Stimulated activated CD4-positive, alpha-beta T cell treated with anti-CD3 and anti-CD28 coated beads, TNF-alpha, amount 100 ng/mL, for 48 hours (primary cell): ENCODE measurements around the gene SP1.
A peak's percentile ranks its signal among the peaks of the same experiment; 100 is the strongest.
"Not testable (repeated sequence)": the region's sequence is repeated elsewhere in the genome, so short reads cannot be mapped to it uniquely, and the experiment has no call there.

Experiments used
- DNase-seq, 3 donors: peaks; one replicate each; pipeline ENCODE4 v3.0.0-alpha.2; 2020; ENCODE audit warnings: low read depth in 3 of 3

SP1 gene

GRCh38 chr12:53358836-53359419, 21.0 kb upstream of the SP1 start:
- no peak for DNase-seq

GRCh38 chr12:53361638-53362037, 18.3 kb upstream of the SP1 start:
- not testable (repeated sequence) for DNase-seq

- no peak for DNase-seq
These were observed 14.6 kb upstream of the SP1 start for GRCh38 chr12:53365245-53365904.

GRCh38 chr12:53373554-53374133, 6.3 kb upstream of the SP1 start:
- DNase-seq: not testable (repeated sequence)

DNA sequence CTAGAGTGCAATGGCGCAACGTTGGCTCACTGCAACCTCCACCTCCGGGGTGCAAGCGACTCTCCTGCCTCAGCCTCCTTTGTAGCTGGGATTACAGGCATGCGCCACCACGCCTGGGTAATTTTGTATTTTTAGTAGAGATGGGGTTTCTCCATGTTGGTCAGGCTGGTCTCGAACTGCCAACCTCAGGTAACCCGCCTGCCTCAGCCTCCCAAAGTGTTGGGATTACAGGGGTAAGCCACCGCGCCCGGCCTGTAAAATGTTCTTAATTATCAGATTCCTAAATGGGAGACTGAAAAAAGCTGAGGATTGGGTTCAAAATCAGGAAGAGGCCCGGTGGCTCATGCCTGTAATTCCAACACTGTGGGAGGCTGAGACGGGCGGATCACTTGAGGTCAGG, 5.7 kb upstream of the SP1 start:
- not testable (repeated sequence) for DNase-seq

- no peak for DNase-seq
These were observed 3.2 kb upstream of the SP1 start for GRCh38 chr12:53376747-53377146.

DNA sequence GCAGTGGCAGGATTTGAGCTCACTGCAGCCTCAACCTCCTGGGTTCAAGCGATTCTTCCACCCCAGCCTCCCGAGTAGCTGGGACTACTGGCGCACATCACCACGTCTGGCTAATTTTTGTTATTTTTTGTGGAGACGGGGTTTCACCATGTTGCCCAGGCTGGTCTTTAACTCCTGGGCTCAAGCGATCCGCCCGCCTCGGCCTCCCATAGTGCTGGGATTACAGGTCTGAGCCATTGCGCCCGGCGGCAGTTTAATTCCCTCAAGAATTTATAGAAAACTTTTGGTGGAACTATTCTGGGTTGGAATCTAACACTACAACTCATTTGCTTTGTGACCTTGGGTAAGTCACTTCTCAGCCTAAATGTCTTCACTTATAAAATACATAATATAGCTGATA, 1.8 kb upstream of the SP1 start:
- no peak for DNase-seq

- DNase-seq: no peak
These were observed 1.1 kb upstream of the SP1 start for GRCh38 chr12:53378724-53379388.

GRCh38 chr12:53379389-53380103, 430 bp upstream of the SP1 start:
- peak; percentile 86 to 99 (median 98) for DNase-seq

DNA sequence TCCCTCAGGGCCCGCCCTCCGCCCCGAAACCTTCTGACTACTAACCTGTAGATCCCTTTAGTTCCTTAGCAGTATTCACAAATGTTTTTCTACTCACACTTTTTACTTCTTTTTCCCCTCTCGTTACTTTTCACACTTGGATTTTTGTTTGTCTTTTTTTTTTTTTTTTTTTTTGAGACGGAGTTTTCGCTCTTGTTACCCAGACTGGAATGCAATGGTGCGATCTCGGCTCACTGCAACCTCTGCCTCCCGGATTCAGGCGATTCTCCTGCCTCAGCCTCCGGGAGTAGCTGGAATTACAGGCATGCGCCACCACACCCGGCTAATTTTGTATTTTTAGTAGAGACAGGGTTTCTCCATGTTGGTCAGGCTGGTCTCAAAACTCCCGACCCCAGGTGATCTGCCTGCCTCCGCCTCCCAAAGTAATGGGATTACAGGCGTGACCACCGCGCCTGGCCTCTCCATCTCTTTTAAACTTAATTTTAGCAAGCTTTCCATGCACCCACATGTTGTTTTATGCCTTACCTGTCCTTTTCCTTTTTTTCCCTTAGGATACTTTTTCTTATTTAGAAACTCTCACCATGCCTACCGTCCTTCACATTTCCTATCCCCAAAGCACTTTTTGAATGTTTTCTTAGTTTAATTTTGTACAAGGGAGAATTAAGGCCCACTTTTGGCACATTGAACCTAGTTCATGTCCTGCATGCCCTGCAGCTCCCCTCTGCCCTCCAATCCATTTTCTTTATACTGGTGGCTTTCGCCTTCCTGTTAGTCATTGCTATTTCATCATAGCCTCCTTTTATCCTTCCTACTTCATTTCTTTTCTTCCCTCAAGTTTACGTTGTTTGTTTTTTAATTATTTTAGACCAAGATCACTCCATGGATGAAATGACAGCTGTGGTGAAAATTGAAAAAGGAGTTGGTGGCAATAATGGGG, 1.1 kb downstream of the SP1 start:
- DNase-seq: no peak

DNA sequence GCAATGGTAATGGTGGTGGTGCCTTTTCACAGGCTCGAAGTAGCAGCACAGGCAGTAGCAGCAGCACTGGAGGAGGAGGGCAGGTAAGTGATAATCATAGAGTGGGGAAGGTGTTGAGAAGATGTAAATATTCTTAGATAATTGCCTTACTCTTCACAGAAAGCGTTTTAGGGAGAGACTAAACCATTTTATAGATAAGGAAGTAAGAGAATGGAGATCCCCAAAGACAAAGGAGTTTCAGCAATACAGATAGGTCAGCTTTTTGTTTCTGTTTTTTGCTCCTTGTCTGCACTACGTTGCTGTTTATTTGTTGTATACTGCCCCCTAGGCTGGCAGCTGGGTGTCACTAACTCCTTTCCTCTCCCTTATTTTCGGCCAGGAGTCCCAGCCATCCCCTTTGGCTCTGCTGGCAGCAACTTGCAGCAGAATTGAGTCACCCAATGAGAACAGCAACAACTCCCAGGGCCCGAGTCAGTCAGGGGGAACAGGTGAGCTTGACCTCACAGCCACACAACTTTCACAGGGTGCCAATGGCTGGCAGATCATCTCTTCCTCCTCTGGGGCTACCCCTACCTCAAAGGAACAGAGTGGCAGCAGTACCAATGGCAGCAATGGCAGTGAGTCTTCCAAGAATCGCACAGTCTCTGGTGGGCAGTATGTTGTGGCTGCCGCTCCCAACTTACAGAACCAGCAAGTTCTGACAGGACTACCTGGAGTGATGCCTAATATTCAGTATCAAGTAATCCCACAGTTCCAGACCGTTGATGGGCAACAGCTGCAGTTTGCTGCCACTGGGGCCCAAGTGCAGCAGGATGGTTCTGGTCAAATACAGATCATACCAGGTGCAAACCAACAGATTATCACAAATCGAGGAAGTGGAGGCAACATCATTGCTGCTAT, 2.0 kb downstream of the SP1 start:
- DNase-seq: no peak

GRCh38 chr12:53383258-53383657, 3.3 kb downstream of the SP1 start:
- no peak for DNase-seq

DNA sequence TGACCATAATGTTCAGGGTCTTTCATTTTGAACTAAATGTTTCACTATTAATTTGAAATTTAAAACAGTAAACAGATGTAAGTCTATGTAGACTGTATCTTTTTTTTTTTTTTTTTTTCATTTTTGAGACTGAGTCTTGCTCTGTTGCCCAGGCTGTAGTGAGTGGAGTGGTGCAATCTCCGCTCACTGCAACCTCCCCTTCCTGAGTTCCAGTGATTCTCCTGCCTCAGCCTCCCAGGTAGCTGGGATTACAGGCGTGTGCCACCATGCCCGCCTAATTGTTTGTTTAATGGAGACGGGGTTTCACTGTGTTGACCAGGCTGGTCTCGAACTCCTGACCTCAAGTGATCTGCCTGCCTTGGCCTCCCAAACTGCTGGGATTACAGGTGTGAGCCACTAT, 6.4 kb downstream of the SP1 start:
- DNase-seq: not testable (repeated sequence)

DNA sequence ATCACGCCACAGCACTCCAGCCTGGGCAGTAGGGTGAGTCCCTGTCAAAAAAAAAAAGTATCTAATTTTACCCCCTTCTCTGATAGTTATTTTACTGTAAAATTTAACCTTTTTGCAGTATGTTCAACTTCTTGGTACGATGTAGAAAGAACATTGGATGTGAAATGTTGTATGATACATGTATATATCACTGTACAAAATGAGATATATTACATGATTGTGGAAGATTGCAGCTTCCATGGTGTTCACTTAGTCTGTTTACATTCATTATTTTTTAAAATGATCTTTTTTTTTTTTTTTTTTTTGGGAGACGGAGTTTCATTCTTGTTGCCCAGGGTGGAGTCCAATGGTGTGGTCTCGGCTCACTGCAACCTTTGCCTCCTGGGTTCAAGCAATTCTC, 9.0 kb downstream of the SP1 start:
- DNase-seq: no peak

DNA sequence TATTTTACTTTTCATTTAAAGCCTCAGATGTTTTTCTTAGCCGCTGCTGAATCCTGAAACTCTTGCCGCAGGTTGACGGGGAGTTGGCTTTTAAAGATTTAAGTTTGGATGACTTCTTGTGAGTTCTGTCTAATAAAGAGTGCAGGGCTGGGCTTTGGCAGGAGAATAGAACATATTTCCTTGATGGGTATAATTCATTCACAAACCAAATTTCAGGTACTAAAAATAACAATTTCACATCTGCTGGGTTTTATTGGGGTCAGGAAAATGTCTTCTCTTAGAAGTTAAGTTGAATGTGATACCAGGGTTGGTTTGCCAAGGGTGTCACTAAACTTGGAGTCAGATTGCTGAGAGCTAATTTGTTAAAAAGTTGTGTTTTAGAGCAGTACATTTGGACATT, 9.7 kb downstream of the SP1 start:
- DNase-seq: no peak

GRCh38 chr12:53391724-53392123, 11.7 kb downstream of the SP1 start:
- DNase-seq: no peak

DNA sequence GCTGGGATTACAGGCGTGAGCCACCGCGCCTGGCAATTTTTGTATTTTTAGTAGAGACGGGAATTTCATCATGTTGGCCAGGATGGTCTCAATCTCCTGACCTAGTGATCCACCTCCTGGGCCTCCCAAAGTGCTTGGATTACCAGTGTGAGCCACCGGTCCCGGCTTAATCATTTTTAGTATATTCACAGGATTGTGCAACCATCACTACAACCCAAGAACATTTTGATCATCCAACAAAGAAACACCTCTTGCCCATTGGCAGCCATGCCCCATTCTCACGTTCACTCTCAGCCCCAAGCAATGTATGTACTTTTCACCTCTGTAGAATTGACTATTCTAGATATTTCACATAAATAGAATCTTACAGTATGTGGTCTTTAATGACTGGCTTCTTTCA, 19.9 kb downstream of the SP1 start:
- no peak for DNase-seq

DNA sequence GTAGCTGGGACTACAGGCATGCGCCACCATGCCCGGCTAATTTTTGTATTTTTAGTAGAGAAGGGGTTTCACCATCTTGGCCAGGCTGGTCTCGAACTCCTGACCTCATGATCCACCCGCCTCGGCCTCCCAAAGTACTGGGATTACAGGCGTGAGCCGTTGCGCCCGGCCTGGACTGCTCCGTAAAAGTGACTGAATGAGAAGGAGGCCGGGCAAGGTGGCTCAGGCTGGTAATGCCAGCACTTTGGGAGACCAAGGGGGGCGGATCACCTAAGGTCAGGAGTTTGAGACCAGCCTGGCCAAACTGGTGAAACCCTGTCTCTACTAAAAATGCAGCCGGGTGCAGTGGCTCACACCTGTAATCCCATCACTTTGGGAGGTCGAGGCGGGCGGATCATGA, 22.4 kb downstream of the SP1 start:
- DNase-seq: not testable (repeated sequence)

DNA sequence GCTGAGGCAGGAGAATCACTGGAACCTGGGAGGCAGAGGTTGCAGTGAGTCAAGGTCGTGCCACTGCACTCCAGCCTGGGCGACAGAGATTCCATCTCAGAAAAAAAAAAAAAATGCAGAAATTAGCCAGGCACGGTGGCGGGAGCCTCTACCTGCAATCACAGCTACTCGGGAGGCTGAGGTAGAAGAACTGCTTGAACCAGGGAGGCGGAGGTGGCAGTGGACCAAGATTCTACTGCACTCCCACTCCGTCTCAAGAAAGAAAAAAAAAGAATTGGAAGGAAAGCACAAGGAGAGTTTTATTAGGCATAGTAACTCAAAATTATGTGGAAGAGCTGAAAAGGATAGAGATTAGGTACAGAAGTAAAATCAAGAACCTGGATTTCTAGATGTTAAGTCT, 22.9 kb downstream of the SP1 start:
- DNase-seq: no peak

- no peak for DNase-seq
These were observed 31.0 kb downstream of the SP1 start for GRCh38 chr12:53410951-53411350.
